ENCODE measurements around the gene CLP1. TPM values are rescaled to one million over a fixed set of nuclear protein-coding genes. Genes with fewer than 3 reads are reported as not detected.

Gene CLP1
- polyA plus RNA-seq, 3 donors, result 7.6 to 17.9 (median 12.9) TPM

DNA sequence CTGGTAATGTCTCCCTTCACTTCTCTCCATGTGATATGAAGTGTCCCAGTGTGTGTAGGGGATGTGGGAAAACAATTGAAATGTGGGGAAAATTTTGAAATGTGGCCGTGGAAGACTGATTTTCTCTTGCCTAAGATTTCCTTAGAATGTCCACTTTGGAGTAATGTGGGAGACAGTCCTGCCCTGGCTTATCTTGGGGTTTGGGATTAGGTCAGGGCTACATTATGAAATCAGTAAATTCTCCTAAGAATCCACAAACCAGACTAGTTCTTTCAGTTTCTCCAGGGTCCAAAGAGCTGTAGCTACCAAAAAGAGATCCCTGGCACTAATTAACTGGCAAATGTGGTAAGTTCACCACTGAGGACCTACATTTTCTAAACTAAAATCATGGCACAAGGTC is 30.7 kb upstream of the CLP1 start:
- Mint-ChIP-seq H3K36me3 (no peaks in the 10 kb centered on the region), H3K27ac (no peak overlapping the region), H3K9me3 (peaks cover 0 to 7% (median 2%) of the 10 kb centered on the region in 7 donors), H3K27me3 (ENCODE audit: low read depth in 3 of 3) (peaks cover 0 to 5% (median 4%) of the 10 kb centered on the region in 3 donors), H3K4me1 (peaks cover 4% of the 10 kb centered on the region), H3K4me3 (no peak overlapping the region)
- H3K9me3 ChIP-seq (replicated peaks in 1 of 2; ENCODE audit: control insufficient read depth in 1 of 2, insufficient read depth in 1 of 2, low read length in 2 of 2), result no peaks in the 10 kb centered on the region
- no peak overlapping the region for H3K4me2 ChIP-seq (replicated peaks; ENCODE audit: extremely low read depth, low read length, poor library complexity, severe bottlenecking)
- no peak overlapping the region for H3K9ac ChIP-seq (ENCODE audit: insufficient read depth, low read length, poor library complexity, severe bottlenecking)
- no peak overlapping the region for H3K4me3 ChIP-seq (replicated peaks in 1 of 3; ENCODE audit: low read depth in 2 of 3, low read length in 3 of 3)
- H3K27ac ChIP-seq (ENCODE audit: low read depth in 1 of 2, low read length in 2 of 2), result no peak overlapping the region
- TF ChIP-seq, protein P1, sequence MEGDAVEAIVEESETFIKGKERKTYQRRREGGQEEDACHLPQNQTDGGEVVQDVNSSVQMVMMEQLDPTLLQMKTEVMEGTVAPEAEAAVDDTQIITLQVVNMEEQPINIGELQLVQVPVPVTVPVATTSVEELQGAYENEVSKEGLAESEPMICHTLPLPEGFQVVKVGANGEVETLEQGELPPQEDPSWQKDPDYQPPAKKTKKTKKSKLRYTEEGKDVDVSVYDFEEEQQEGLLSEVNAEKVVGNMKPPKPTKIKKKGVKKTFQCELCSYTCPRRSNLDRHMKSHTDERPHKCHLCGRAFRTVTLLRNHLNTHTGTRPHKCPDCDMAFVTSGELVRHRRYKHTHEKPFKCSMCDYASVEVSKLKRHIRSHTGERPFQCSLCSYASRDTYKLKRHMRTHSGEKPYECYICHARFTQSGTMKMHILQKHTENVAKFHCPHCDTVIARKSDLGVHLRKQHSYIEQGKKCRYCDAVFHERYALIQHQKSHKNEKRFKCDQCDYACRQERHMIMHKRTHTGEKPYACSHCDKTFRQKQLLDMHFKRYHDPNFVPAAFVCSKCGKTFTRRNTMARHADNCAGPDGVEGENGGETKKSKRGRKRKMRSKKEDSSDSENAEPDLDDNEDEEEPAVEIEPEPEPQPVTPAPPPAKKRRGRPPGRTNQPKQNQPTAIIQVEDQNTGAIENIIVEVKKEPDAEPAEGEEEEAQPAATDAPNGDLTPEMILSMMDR (IDR thresholded peaks at IDR 0.05), result no peak
- H4K20me1 ChIP-seq (ENCODE audit: insufficient read depth, low read length), result no peaks in the 10 kb centered on the region
- no peaks in the 10 kb centered on the region for H3K4me1 ChIP-seq (ENCODE audit: control insufficient read depth in 1 of 2, insufficient read depth in 2 of 2, low read length in 2 of 2)
- no peaks in the 10 kb centered on the region for H3K27me3 ChIP-seq (ENCODE audit: control insufficient read depth in 2 of 2, insufficient read depth in 2 of 2, low read length in 2 of 2)
- no peak for DNase-seq
- H3K79me2 ChIP-seq (ENCODE audit: insufficient read depth, low read length), result no peaks in the 10 kb centered on the region
- H2AFZ ChIP-seq (ENCODE audit: insufficient read depth, low read depth, low read length, poor library complexity, severe bottlenecking), result no peak overlapping the region
- no CpG with 5 or more reads among the region's 1 CpG for WGBS (ENCODE audit: insufficient coverage)
- no peaks in the 10 kb centered on the region for H3K36me3 ChIP-seq (replicated peaks in 1 of 2; ENCODE audit: control insufficient read depth in 1 of 2, insufficient read depth in 2 of 2, low read length in 2 of 2)
- intact Hi-C loops (cut with micrococcal nuclease), result no loop called here

DNA sequence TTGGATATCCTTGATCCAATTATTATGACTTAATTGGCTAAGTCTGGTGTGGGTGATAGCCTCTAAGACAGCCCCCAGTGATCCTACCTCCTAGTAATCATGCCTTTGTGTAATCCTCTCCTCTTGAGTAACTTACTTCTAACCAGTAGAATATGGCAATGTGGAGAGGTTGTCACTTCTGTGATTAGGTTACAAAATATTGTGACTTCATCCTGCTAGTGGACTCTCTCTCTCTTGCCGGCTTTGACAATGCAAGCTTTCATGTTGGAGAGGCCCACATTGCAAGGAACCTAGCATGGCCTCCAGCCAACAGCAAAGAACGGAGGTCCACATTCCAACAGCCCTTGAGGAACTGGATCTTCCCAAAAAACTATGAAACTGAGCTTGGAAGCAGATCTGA is 27.4 kb upstream of the CLP1 start:
- 53% methylated on average over 2 of the region's 2 CpGs for WGBS (ENCODE audit: insufficient coverage)
- no peaks in the 10 kb centered on the region for H3K9me3 ChIP-seq (replicated peaks in 1 of 2; ENCODE audit: control insufficient read depth in 1 of 2, insufficient read depth in 1 of 2, low read length in 2 of 2)
- H3K4me3 ChIP-seq (replicated peaks in 1 of 3; ENCODE audit: low read depth in 2 of 3, low read length in 3 of 3), result no peak overlapping the region
- TF ChIP-seq, protein P1 (IDR thresholded peaks at IDR 0.05), result no peak
- Mint-ChIP-seq H3K4me1 (peaks cover 5% of the 10 kb centered on the region), H3K9me3 (no peaks in the 10 kb centered on the region), H3K27me3 (ENCODE audit: low read depth in 3 of 3) (peaks cover 1 to 10% (median 7%) of the 10 kb centered on the region in 3 donors), H3K4me3 (no peak overlapping the region), H3K36me3 (no peaks in the 10 kb centered on the region), H3K27ac (no peak overlapping the region)
- H3K27ac ChIP-seq (ENCODE audit: low read depth in 1 of 2, low read length in 2 of 2), result no peak overlapping the region
- no peaks in the 10 kb centered on the region for H4K20me1 ChIP-seq (ENCODE audit: insufficient read depth, low read length)
- H3K36me3 ChIP-seq (replicated peaks in 1 of 2; ENCODE audit: control insufficient read depth in 1 of 2, insufficient read depth in 2 of 2, low read length in 2 of 2), result no peaks in the 10 kb centered on the region
- H3K4me1 ChIP-seq (ENCODE audit: control insufficient read depth in 1 of 2, insufficient read depth in 2 of 2, low read length in 2 of 2), result no peaks in the 10 kb centered on the region
- H3K4me2 ChIP-seq (replicated peaks; ENCODE audit: extremely low read depth, low read length, poor library complexity, severe bottlenecking), result no peak overlapping the region
- no peak for DNase-seq
- no peaks in the 10 kb centered on the region for H3K79me2 ChIP-seq (ENCODE audit: insufficient read depth, low read length)
- intact Hi-C loops (cut with micrococcal nuclease), result no loop called here
- H2AFZ ChIP-seq (ENCODE audit: insufficient read depth, low read depth, low read length, poor library complexity, severe bottlenecking), result no peak overlapping the region
- no peaks in the 10 kb centered on the region for H3K27me3 ChIP-seq (ENCODE audit: control insufficient read depth in 2 of 2, insufficient read depth in 2 of 2, low read length in 2 of 2)
- H3K9ac ChIP-seq (ENCODE audit: insufficient read depth, low read length, poor library complexity, severe bottlenecking), result no peak overlapping the region
